K562 (cell line): ENCODE results near the gene ITGAD. TPM values are rescaled to one million over a fixed set of nuclear protein-coding genes. Genes with fewer than 3 reads are reported as not detected.

Experiments
- HCFC1 ChIP-seq: IDR thresholded peaks from 2 replicates; pipeline ENCODE4 v1.6.1; 2012; ENCODE audit warnings: low read depth, low read length, improper control_type of control experiment
- polyA plus RNA-seq, 8 experiments: library from polyadenylated mRNA; depleted of rRNA in 4 of 8; stranded (reverse) in 5 of 8; unstranded in 3 of 8; fragments of >200 nt; fragmentation: Nextera tagmentation in 2 of 8; fragmentation: Illumina TruSeq in 1 of 8; extraction: Ambion mirVana in 2 of 8; extraction: Trizol in 1 of 8; gene quantifications; 2 replicates each; pipeline versions ENCODE4 v1.2.1 to v1.2.3, GENCODE V29; 2011 to 2014; ENCODE audit warnings: inconsistent platforms in 1 of 8, missing spikeins in 1 of 8
- total RNA-seq, 7 experiments: library from RNA; depleted of rRNA in 6 of 7; stranded (reverse); fragments of >200 nt in 6 of 7; fragmentation: Illumina TruSeq in 2 of 7; extraction: Trizol in 2 of 7; gene quantifications; 2 replicates each; pipeline versions ENCODE4 v1.2.1 to v1.2.3, GENCODE V29; 2011 to 2021; ENCODE audit warnings: low replicate concordance in 1 of 7
- TF ChIP-seq, protein P1 (sequence below): fragments of 450-650 bp; IDR thresholded peaks from 2 replicates; pipeline ENCODE4 v1.6.1; 2017; ENCODE audit warnings: antibody characterized with exemption, mild to moderate bottlenecking

Gene ITGAD
- total and polyA plus RNA-seq, 9 of the 15 experiments (the other 6 are each of a cell fraction or from before 2014, with no cell fraction given) = not detected

DNA sequence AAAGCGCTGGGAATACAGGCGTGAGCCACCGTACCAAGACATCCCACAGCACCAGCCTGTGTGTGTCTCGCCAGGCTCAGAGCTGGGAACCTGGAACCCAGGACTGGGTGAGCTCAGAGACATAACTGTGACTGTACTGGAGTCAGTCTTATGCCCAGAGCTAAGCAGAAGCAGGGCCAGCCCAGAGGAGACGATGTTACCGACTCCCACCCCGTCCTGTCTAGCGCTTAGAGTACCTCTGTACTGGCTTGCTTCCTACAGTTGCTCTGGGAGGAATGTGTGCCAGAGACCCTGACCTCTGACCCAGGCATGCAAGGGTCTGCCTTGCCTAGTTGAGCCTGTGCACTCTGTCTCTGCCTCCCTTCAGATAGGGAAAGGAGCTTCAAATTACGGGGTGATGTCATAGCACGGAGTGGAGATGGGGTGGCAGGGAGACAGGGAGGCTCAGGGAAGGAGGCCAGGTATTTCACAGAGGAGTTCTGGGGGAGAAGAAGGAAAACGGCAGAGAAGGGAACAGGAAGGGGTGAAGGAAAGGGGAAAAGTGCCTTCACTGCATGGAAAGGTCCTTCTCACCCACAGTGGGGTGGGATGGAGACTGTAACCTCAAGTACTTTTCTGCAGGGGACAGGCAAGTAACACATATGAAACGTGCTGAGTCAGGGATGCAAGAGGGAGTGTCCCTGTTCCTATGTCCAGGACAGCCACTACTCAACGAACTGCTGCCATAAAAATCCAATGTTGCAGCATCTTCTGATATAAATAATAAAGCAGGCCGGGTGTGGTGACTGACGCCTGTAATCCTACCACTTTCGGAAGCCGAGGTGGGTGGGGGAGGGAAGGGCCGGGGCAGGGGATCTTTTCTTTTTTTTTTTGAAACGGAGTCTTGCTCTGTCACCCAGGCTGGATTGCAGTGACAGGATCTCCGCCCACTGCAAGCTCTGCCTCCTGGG is 60.4 kb downstream of the ITGAD start (continued):
- TF ChIP-seq, protein P1, sequence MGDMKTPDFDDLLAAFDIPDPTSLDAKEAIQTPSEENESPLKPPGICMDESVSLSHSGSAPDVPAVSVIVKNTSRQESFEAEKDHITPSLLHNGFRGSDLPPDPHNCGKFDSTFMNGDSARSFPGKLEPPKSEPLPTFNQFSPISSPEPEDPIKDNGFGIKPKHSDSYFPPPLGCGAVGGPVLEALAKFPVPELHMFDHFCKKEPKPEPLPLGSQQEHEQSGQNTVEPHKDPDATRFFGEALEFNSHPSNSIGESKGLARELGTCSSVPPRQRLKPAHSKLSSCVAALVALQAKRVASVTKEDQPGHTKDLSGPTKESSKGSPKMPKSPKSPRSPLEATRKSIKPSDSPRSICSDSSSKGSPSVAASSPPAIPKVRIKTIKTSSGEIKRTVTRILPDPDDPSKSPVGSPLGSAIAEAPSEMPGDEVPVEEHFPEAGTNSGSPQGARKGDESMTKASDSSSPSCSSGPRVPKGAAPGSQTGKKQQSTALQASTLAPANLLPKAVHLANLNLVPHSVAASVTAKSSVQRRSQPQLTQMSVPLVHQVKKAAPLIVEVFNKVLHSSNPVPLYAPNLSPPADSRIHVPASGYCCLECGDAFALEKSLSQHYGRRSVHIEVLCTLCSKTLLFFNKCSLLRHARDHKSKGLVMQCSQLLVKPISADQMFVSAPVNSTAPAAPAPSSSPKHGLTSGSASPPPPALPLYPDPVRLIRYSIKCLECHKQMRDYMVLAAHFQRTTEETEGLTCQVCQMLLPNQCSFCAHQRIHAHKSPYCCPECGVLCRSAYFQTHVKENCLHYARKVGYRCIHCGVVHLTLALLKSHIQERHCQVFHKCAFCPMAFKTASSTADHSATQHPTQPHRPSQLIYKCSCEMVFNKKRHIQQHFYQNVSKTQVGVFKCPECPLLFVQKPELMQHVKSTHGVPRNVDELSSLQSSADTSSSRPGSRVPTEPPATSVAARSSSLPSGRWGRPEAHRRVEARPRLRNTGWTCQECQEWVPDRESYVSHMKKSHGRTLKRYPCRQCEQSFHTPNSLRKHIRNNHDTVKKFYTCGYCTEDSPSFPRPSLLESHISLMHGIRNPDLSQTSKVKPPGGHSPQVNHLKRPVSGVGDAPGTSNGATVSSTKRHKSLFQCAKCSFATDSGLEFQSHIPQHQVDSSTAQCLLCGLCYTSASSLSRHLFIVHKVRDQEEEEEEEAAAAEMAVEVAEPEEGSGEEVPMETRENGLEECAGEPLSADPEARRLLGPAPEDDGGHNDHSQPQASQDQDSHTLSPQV = peak; percentile 77
- no peak for TF ChIP-seq HCFC1
